ENCODE measurements around the gene MTHFD2L.
"Not testable (repeated sequence)": the region's sequence is repeated elsewhere in the genome, so short reads cannot be mapped to it uniquely, and the experiment has no call there.

Gene MTHFD2L

DNA sequence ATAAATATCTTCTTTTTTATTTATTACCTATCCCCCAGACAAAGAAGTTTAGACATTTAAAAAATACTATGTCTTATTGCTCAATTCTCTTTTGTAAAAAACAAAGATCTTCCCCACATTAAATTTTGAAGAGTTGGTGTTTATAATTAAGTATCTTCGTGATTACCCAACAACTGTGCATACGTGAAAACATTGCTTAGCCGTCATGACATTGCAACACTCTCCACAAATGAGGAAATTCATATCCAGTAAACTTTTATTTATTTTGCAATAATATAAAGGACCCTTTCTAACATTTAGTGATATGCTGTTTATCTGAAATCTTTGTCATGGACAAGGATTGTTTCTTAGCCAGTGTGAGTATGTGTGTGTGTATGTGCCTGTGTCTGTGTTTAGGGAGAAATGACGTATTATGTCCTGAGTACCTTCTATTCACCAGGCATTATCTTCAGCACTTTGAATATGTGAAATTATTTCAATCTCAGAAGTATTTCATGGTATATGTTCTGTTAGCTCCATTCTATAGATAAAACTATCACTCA, 180.9 kb downstream of the MTHFD2L start:
- no peak for DNase-seq (ENCODE audit: low read depth)
- H3K4me3 ChIP-seq (ENCODE audit: low read depth, low read length), result no peak overlapping the region
- no peak for TF ChIP-seq CTCF (IDR thresholded peaks at IDR 0.05; ENCODE audit: low read depth, low read length, missing control alignments)

DNA sequence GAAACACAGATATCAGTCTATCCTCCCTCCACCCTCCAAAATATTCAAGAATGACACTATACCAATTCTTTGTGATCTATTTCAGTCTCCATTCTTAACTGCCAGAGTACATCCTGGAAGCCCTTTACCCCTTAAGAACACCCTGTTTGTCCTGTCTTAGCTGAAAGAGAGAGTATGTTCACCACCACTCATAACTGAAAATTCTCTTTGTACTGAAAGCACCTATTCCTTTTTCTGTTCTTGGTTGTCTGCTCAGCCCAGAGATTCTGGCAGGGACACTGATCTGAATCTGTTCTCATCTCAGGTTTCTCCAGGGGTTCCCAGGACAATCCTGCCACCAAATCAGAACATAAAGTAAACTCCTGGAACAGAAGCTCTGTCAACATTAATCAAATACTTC, 181.6 kb downstream of the MTHFD2L start:
- DNase-seq (ENCODE audit: low read depth), result no peak
- TF ChIP-seq CTCF (IDR thresholded peaks at IDR 0.05; ENCODE audit: low read depth, low read length, missing control alignments), result no peak

GRCh38 chr4:74340421-74340820, 182.5 kb downstream of the MTHFD2L start:
- not testable (repeated sequence) for H3K4me3 ChIP-seq (ENCODE audit: low read depth, low read length); DNase-seq (ENCODE audit: low read depth)

More for the DNA sequence above, 181.6 kb downstream of the MTHFD2L start:
- H3K4me3 ChIP-seq (ENCODE audit: low read depth, low read length), result no peak overlapping the region

DNA sequence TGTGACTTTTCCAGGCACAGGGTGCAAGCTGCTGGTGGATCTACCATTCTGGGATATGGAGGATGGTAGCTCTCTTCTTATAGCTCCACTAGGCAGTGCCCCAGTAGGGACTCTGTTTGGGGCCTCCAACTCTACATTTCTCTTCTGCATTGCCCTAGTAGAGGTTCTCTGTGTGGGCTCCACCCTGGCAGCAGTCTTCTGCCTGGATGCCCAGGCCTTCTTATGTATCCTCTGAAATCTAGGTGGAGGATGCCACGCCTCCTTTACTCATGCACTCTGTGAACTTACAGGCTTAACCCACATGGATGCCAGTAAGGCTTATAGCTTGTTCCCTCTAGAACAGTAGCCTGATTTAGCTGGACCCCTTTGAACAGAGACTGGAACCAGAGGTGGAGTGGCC, 186.1 kb downstream of the MTHFD2L start:
- TF ChIP-seq CTCF (IDR thresholded peaks at IDR 0.05; ENCODE audit: low read depth, low read length, missing control alignments), result no peak
- H3K4me3 ChIP-seq (ENCODE audit: low read depth, low read length), result no peak overlapping the region
- DNase-seq (ENCODE audit: low read depth), result no peak

Data from GM12864 (cell line).